ENCODE measurements around the gene KCNH1. TPM values are rescaled to one million over a fixed set of nuclear protein-coding genes. Genes with fewer than 3 reads are reported as not detected.

KCNH1 gene
- total RNA-seq, 1 experiment from 2014 or later = not detected

GRCh38 chr1:210922666-210923065, 211.3 kb downstream of the KCNH1 start:
- no peak for DNase-seq (ENCODE audit: low spot score)

GRCh38 chr1:210920716-210921694, 212.9 kb downstream of the KCNH1 start:
- DNase-seq (ENCODE audit: low spot score) = no peak

DNA sequence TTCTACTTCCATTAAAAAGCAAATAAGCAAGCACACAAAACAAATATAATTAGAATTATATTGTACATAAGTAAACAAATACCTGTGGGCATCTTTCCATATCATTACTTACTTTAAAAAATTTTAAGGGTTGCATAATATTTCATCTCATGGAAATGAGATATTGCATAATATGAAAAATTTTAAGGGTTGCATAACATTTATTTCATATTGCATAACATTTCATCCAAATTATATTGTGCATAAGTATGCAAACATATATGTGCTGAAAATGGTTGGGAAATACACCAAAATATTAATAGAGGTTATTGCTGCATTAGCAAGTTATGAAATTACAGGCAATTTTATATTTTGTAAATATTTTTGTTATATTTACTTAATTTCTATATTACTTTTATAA, 213.7 kb downstream of the KCNH1 start:
- DNase-seq (ENCODE audit: low spot score) = no peak

- DNase-seq (ENCODE audit: low spot score) = no peak
These were observed 215.1 kb downstream of the KCNH1 start for GRCh38 chr1:210918893-210919292.

GRCh38 chr1:210917560-210918169, 216.3 kb downstream of the KCNH1 start:
- no peak for DNase-seq (ENCODE audit: low spot score)

DNA sequence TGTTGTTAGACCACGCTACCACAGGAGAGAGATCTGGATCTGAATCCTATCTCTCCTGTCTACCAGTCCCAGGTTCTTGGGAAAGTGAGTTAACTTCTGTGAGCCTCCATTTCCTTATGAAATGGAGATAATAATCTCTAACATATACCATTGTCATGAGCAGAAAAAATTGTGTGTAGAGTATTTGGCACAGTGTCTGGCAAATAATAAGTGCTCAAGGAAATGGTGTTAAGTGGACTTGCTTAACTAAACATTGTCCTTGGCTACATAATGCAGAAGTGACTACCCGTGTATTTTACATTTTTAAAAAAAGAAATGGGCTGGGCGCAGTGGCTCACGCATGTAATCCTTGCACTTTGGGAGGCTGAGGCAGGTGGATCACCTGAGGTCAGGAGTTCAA, 217.4 kb downstream of the KCNH1 start:
- no peak for DNase-seq (ENCODE audit: low spot score)

- no peak for DNase-seq (ENCODE audit: low spot score)
These were observed 217.9 kb downstream of the KCNH1 start for GRCh38 chr1:210915890-210916507.

DNA sequence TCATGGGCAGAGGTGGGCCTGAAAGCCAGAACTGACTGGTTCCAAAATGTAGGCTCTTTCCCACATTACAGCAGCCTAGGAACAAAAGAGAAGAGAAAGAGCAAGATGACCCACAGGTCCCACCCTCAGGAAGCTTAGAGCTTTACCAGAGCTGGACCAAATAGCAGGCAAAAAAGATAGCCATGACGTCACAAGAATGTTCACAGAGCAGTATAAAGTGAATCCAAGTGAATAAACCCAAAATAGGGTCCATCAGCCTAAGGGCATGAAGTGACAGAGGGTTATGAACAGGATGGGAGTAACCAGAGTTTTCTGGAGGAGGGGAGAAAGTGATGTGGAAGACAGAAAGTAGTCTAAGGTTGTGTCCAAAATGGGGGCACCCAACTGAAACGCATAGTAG, 221.2 kb downstream of the KCNH1 start:
- no peak for DNase-seq (ENCODE audit: low spot score)

GRCh38 chr1:210910020-210910575, 223.8 kb downstream of the KCNH1 start:
- no peak for DNase-seq (ENCODE audit: low spot score)

DNA sequence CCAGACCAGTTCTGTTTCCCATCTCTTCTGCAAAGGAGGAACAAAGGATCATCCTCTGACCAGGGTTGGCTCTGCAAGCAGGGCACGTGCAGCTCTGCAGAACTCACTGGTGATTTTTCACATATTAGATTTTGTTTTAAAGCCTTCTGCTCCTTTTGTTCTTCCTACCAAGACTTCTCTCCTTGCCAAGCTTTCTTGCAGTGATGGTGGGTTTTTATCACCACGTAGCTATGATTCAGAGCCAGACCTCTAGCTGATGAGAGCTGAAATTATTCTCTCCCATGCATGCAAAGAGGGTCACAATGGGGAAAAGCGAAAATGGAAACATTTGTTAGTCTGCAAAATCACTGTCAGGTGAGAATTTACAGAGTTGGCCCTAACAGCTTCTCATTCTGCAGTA, 225.2 kb downstream of the KCNH1 start:
- no peak for DNase-seq (ENCODE audit: low spot score)

- no peak for DNase-seq (ENCODE audit: low spot score)
These were observed 225.7 kb downstream of the KCNH1 start for GRCh38 chr1:210908257-210908656.

DNA sequence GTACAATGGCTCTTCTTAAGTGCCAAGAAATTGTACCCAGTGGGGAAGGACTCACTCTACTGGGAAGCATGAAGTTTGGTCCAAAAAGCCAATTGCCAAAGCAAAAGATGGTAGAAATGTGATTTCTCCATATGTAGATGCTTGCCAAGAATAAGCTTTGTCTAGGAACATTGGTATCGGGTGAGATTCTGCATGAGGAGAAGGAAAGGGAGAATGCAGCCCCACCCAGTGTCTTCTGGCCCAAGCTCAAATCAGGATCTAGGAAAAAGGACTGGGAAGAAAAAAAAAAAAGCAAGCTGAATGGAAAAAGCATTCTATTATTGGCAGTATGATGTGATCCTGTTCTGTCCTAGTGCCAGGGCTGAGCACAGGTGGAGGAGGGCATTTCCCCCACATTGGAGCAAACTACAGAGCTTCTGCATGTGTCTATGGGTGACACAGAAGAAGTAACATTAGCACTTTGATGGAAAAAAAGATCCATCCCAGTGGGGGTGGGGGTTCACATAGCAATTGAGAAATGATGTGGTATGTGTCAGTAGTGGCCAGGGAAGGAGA, 226.6 kb downstream of the KCNH1 start:
- DNase-seq (ENCODE audit: low spot score) = no peak

DNA sequence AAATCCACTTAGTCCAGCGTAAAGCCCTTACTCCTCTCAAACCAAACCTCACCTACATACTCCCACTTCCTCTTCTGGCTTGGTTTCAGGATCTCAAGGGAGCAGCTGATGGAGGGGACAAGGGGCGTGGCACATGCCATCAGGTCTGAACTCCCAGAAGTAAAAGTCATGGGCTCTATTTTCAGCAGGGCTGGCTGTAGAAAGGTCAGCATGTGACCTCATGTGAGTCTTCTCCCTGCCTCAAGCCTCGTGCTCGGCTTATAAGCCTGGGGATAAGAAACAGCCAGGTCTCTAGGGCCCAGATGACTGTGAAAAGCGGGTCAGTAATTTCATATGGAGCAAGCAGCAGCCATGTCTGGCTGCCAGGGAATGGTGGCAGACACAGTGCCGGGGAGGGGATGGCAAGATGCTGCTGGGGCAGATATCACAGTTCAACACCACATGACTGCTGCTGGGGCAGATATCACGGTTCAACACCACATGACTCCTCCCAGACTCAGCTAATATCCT, 227.9 kb downstream of the KCNH1 start:
- DNase-seq (ENCODE audit: low spot score) = no peak

- no peak for DNase-seq (ENCODE audit: low spot score)
These were observed 228.5 kb downstream of the KCNH1 start for GRCh38 chr1:210905365-210905904.

- DNase-seq (ENCODE audit: low spot score) = no peak
These were observed 231.8 kb downstream of the KCNH1 start for GRCh38 chr1:210901981-210902770.

DNA sequence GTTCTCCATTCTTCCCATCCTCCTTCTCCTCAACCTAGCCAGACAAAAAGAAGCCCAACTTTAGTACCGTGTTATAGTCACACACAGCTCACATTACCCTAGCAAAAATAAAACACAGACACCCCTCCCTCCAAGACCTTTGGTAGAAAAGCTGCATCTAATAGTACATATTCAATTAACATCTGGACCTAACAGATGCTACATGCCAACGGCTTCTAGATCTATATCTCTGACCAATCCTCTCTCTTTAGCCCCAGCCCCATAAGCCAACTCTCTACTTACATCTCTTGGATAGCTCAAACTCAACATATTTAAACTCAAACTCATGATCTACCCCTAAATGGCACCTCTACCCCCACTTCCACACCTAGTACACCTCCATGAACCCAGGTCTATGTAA, 233.1 kb downstream of the KCNH1 start:
- DNase-seq (ENCODE audit: low spot score) = no peak

- no peak for DNase-seq (ENCODE audit: low spot score)
These were observed 233.9 kb downstream of the KCNH1 start for GRCh38 chr1:210900079-210900478.

DNA sequence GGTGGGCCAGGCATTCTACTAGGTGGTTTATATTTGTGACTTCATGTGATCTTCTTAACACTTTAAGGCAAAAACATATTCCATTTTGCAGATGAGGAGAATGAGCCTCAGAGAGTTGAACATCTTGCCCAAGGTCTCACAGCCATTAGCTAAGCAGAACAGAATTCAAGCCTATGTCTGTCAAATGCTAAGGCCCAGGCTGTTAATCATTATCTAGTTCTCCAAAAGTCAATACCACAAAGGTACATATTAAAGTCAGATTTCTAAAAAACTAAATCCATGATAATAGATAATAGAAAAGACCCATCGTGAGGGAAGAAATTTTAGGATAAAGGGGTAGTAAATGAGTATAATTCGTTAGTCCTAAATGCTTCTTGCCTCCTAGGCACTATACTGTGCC, 234.3 kb downstream of the KCNH1 start:
- DNase-seq (ENCODE audit: low spot score) = no peak

- no peak for DNase-seq (ENCODE audit: low spot score)
These were observed 235.5 kb downstream of the KCNH1 start for GRCh38 chr1:210898473-210898872.

GRCh38 chr1:210883821-210884220, 250.1 kb downstream of the KCNH1 start:
- DNase-seq (ENCODE audit: low spot score) = no peak

Measured in HT-29 (cell line).